ENCODE data around the gene KCND2.
"Not testable (repeated sequence)": the region's sequence is repeated elsewhere in the genome, so short reads cannot be mapped to it uniquely, and the experiment has no call there.

Gene KCND2

DNA sequence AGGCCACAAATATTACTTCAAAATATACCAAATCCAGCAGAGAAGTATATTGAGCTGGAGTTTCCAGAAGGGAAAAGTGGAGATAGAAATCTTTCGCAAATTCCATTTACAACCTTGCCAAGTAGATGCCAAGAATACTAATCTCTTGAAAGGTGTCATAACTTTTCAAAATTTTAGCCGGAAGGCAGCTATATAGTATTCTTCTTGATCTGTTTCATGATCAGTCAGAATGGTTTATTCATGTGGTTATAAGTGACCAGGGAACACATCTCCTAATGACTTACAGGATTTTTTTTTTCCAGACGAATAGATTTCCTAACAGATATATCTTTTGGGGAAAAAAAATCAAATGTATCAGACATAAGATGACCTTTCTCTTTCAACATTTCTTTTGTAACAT is 314.3 kb downstream of the KCND2 start:
- no peak for DNase-seq (ENCODE audit: low read depth)

- no peak for DNase-seq (ENCODE audit: low read depth)
Measured at GRCh38 chr7:120588416-120588815, 315.4 kb downstream of the KCND2 start.

DNA sequence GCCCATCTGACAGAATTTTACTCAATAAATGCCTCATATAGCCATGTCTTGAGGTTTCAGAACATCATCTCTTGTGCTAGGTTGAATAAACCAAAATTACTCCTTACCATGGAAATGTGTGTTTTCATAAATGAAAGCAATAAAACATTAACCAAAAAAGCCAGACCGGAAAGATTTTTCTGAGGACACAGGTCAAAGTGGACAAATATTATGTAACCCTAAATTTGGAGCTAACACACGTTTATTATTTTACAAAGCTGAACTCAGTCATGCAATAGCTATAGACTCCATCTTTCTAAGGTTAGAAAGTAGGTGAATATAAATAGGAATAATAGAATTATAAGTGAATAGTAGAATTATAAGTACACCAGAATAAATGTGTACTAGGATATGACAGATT is 315.9 kb downstream of the KCND2 start:
- DNase-seq (ENCODE audit: low read depth), result no peak

- DNase-seq (ENCODE audit: low read depth), result no peak
Measured at GRCh38 chr7:120600607-120601006, 327.6 kb downstream of the KCND2 start.

- no peak for DNase-seq (ENCODE audit: low read depth)
Measured at GRCh38 chr7:120603366-120603765, 330.4 kb downstream of the KCND2 start.

GRCh38 chr7:120609136-120609753 is 336.3 kb downstream of the KCND2 start:
- no peak for DNase-seq (ENCODE audit: low read depth)

DNA sequence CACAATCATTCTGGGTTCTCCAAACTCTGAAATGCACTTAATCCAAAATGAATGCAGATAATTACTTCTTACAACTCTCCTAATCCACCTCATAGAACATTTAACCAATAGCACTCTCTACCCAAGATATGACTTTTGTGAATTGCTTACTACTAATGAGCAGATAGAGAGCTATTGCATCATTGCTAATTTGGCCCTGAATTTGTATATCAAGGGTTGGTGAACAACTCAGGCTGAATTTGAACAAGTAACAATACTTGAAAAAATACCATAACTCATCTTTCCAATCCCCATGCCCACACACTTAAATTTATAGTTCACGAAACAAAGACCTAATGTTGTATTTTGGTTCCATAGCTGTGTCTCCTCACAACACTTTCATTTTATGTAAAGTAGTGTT is 339.0 kb downstream of the KCND2 start:
- no peak for DNase-seq (ENCODE audit: low read depth)

DNA sequence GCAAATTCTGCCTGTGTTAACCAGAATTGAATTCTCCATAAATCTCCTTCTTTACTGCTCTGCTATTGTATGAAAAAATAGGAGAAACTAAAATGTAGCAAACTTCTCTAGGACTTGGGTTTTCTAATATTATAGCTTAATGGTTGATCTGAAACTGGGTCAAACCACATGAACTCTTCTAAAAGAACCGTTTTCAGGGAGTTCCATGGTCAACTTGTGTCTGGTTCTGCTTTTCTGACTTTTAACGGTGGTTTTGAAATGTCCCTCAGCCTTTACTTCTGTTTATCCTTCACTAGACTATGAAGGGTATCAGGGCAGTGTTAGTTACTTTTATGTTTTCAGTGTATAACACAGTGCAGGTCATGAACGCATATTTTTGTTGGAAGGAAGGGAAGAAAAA is 342.7 kb downstream of the KCND2 start:
- no peak for DNase-seq (ENCODE audit: low read depth)

DNA sequence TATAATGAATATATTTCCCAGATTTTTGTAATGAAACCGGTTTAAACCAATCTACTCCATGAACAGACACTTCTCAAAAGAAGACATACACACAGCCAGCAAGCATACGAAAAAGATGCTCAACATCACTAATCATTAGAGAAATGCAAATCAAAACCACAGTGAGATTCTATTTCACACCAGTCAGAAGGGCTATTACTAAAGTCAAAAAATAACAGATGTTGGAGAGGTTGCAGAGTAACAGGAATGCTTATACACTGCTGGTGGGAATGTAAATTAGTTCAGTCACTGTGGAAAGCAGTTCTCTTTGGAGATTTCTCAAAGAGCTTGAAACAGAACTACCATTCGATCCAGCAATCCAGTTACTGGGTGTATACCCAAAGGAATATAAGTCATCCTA is 344.3 kb downstream of the KCND2 start:
- no peak for DNase-seq (ENCODE audit: low read depth)

DNA sequence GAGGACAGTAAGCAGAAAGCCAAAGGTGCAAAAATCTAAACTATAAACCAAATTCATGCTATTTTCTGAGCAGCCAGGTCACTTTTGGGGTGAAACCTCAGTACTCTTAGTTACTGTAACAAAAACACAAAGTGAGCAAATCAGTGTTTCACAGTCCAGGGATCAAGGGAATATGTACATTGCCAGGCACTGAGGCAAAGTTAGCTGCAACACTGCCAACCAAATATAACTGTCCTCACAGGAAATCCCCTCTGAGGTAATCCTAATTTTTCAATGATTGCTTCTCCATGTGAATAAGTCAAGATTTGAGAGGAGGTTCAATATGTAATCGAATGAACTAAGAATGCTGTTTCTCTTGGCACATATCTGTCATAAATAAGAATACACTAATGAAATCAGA is 355.3 kb downstream of the KCND2 start:
- no peak for DNase-seq (ENCODE audit: low read depth)

- no peak for DNase-seq (ENCODE audit: low read depth)
Measured at GRCh38 chr7:120639884-120640283, 366.9 kb downstream of the KCND2 start.

DNA sequence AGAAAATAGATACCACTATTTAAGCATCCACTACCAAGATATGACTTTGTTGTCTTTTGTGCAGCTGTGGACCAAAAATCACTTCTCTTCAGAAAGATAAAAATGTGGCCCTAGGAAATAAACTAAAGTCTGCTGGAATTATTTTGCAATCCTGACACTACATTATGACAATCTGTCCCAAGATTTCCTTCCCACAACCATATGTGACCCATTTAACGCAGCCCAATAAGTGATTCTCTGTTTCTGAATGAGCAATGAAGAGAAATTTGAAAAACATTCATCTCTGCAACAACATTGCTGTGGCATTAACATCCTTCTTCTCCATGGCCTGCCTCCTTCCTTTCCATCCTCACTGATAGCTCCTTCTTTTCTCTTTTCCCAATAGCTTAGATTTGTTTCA is 373.0 kb downstream of the KCND2 start:
- DNase-seq (ENCODE audit: low read depth), result no peak

- no peak for DNase-seq (ENCODE audit: low read depth)
Measured at GRCh38 chr7:120654241-120654640, 381.3 kb downstream of the KCND2 start.

DNA sequence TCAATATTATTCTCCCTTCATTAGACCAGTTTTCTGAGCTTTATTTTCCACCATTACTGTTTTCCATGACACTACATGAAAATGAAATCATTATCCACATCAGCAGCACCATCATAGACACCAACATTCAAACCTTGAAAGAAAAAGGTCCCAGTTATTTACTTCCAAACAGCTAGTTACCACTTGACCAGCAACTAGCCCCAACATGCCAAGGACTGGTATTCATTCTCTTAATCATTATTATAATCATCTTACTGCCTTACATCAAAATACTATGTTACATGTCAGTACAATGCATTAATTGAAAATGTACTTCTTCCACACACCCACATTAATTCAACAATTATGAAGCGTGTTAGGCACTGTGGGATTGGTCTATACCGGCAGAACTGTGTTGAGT is 385.5 kb downstream of the KCND2 start:
- DNase-seq (ENCODE audit: low read depth), result no peak

- no peak for DNase-seq (ENCODE audit: low read depth)
Measured at GRCh38 chr7:120662291-120662690, 389.3 kb downstream of the KCND2 start.

- DNase-seq (ENCODE audit: low read depth), result no peak
Measured at GRCh38 chr7:120665068-120665467, 392.1 kb downstream of the KCND2 start.

DNA sequence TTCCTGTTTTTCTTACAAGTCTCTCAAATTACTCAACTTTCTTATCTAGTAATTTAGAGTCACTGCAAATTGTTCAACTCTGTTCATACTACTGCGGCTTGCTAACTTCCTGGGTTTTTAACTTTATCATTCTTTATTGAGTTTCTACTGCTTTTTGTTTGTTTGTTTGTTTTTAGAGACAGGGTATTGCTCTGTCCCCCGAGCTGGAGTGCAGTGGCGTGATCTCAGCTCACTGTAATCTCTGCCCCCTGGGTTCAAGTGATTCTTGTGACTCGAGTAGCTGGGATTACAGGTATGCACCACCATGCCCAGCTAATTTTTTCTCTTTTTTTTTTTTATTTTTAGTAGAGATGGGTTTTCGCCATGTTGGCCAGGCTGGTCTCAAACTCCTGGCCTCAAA is 402.1 kb downstream of the KCND2 start:
- DNase-seq (ENCODE audit: low read depth), result no peak

DNA sequence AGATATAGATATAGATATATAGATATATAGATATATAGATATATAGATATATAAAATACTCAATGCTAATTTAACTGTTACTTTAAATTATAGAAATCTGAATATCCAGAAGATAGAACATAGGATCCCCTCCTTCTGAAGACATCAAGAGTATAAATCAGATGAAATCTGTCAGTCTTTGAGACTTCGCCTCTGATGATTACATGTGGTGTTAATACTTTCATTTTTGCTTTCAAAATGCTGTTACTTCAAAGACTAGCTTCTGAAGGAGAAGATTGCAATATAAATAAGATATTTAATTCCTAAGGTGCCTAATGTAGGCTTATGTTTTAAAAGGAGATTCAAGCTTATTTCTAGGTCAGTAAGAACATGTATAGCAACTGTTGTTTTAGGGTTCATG is 404.6 kb downstream of the KCND2 start:
- DNase-seq (ENCODE audit: low read depth), result no peak

- DNase-seq (ENCODE audit: low read depth), result no peak
Measured at GRCh38 chr7:120680985-120681384, 408.0 kb downstream of the KCND2 start.

DNA sequence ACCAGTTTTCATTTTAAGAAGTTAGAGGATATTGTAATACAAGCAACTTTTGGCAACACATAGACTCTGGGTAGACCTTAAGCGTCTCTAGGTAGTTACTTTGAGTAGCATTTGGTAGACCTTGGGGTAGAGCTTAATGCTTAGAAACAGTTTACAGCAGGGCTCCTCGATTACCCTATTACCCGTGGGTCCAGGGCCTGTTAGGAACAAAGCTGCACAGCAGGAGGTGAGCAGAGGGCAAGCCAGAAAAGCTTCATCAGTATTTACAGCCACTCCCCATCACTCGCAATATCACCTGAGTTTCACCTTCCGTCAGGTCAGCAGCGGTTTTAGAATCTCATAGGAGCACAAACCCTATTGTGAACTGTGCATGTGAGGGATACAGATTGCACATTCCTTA is 411.5 kb downstream of the KCND2 start:
- DNase-seq (ENCODE audit: low read depth), result no peak

- DNase-seq (ENCODE audit: low read depth), result no peak
Measured at GRCh38 chr7:120691915-120692314, 418.9 kb downstream of the KCND2 start.

DNA sequence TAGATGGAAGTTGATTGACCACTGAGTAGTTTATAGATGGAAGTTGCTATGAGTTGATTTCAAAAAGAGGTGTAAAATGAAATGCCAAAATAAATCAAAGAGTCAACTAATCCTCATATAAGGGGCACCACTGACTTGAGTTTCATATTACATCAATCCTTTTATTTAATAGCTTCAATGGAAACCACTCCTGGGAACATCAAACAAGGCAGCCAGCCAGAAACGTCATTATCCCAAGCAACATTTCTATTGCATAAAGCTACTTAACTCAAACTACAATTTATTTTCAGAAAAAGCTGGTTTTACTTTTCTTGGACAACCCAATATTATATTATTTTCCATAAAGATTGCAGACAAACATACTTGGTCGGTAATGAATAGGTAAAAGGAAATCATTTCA is 422.9 kb downstream of the KCND2 start:
- DNase-seq (ENCODE audit: low read depth), result no peak

- DNase-seq (ENCODE audit: low read depth), result no peak
Measured at GRCh38 chr7:120700796-120701195, 427.8 kb downstream of the KCND2 start.

DNA sequence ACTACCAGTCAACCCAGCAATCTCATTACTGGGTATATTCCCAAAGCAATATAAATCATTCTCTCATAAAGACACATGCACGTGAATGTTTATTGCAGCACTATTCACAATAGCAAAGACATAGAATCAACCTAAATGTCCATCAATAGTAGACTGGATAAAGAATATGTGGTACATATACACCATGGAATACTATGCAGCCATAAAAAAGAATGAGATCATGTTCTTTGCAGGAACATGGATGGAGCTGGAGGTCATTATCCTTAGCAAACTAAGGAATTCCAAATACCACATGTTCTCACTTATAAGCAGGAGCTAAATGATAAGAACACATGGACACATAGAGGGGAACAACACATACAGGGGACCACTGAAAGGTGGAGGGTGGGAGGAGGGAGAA is 429.4 kb downstream of the KCND2 start:
- DNase-seq (ENCODE audit: low read depth), result not testable (repeated sequence)
